K562 (cell line): ENCODE data around the gene NUDT22. TPM values are rescaled to one million over a fixed set of nuclear protein-coding genes. Genes with fewer than 3 reads are reported as not detected.
A peak's percentile ranks its signal among the peaks of the same experiment; 100 is the strongest.

Experiments
- ATAC-seq: fragments of 200-7000 bp; cut with Tn5 transposase; 3 replicates; pipeline ENCODE4 v1.9.1; 2020; ENCODE audit warnings: moderate library complexity
- BruUV-seq: library from RNA; stranded (reverse); fragments of 400-500 nt; replicated peaks from 2 replicates; lab custom pipeline; 2021; lab: Mats Ljungman, UMichigan
- CTCF ChIA-PET: fragments of 300-600 bp; formaldehyde crosslinking; extraction: SDS; loops from one replicate; lab custom pipeline; 2021; ENCODE audit warnings: low intra/inter-chr PET ratio; lab: Yijun Ruan, JAX
- POLR2A ChIA-PET: fragments of 300-600, 350-650 bp; sonication (Branson Sonifier 250); formaldehyde crosslinking; extraction: SDS; loops from one replicate; lab custom pipeline; 2021; ENCODE audit warnings: antibody characterized with exemption, inconsistent platforms; lab: Yijun Ruan, JAX
- DNase-seq, 4 experiments: peaks; one replicate each; pipeline versions ENCODE4 v3.0.0 to v3.0.0-alpha.2; 2011 to 2018; ENCODE audit warnings: low spot score in 3 of 4, mixed read lengths in 3 of 4; ENCODE audit errors: extremely low read depth in 1 of 4
- FAIRE-seq: peaks from 2 replicates; lab custom pipeline; 2011; peaks lifted over from hg19 to GRCh38; lab: Jason Lieb, UNC
- H2AFZ ChIP-seq: 2 replicates; pipeline ENCODE4 v1.6.0; 2011; ENCODE audit warnings: low read depth, low read length, control low read depth, inconsistent platforms
- H3K27ac ChIP-seq: fragments of 200-600 bp; 3 replicates; pipeline ENCODE4 v1.8.0; 2011; ENCODE audit warnings: low read depth, mild to moderate bottlenecking, control low read depth, inconsistent platforms, low read length, moderate library complexity, mixed read lengths; ENCODE audit errors: extremely low read depth
- H3K27me3 ChIP-seq, 2 experiments: fragments of 300-600 bp in 1 of 2; 2 replicates in 1 of 2; 3 replicates in 1 of 2; pipeline versions ENCODE4 v1.6.0 to v1.8.0; 2011; ENCODE audit warnings: inconsistent platforms in 2 of 2, low read length in 2 of 2, mild to moderate bottlenecking in 1 of 2, mixed read lengths in 1 of 2, moderate library complexity in 1 of 2; ENCODE audit not compliant: control insufficient read depth in 2 of 2, insufficient read depth in 2 of 2
- H3K36me3 ChIP-seq: fragments of 300-600 bp; 3 replicates; pipeline ENCODE4 v1.8.0; 2011; ENCODE audit warnings: mild to moderate bottlenecking, low read length, inconsistent platforms; ENCODE audit not compliant: control insufficient read depth, insufficient read depth
- H3K4me1 ChIP-seq, 2 experiments: fragments of 200-600 bp in 1 of 2; replicated peaks in 1 of 2; 2 replicates in 1 of 2; 3 replicates in 1 of 2; pipeline versions ENCODE4 v1.5.1 to v1.8.0; 2011; ENCODE audit warnings: inconsistent platforms in 2 of 2, low read length in 2 of 2, mild to moderate bottlenecking in 1 of 2, mixed read lengths in 1 of 2, moderate library complexity in 1 of 2; ENCODE audit not compliant: control insufficient read depth in 2 of 2, insufficient read depth in 2 of 2
- H3K4me2 ChIP-seq: 2 replicates; pipeline ENCODE4 v1.6.1; 2011; ENCODE audit warnings: low read length, control low read depth, inconsistent platforms, mixed read lengths; ENCODE audit not compliant: insufficient read depth
- H3K4me3 ChIP-seq: fragments of 200-600 bp; sonication (generic), shearing (Covaris generic); 2 replicates; pipeline ENCODE4 v1.5.1; 2016; ENCODE audit warnings: control low read depth, inconsistent platforms
- H3K79me2 ChIP-seq: fragments of 200-600 bp; 3 replicates; pipeline ENCODE4 v1.8.0; 2011; ENCODE audit warnings: low read length, inconsistent platforms; ENCODE audit not compliant: control insufficient read depth, insufficient read depth
- H3K9ac ChIP-seq, 2 experiments: 2 replicates each; pipeline versions ENCODE4 v1.6.0 to v1.6.1; 2011; ENCODE audit warnings: low read depth in 2 of 2, low read length in 2 of 2, control low read depth in 1 of 2, inconsistent platforms in 1 of 2, mild to moderate bottlenecking in 1 of 2, mixed read lengths in 1 of 2; ENCODE audit not compliant: insufficient read depth in 1 of 2
- H3K9me1 ChIP-seq: one replicate; pipeline ENCODE4 v1.6.0; 2011; ENCODE audit warnings: inconsistent platforms, mild to moderate bottlenecking, low read length, moderate library complexity; ENCODE audit not compliant: control insufficient read depth, insufficient read depth
- H3K9me3 ChIP-seq: replicated peaks from 2 replicates; pipeline ENCODE4 v1.5.1; 2011; ENCODE audit warnings: low read depth, low read length, inconsistent platforms; ENCODE audit not compliant: control insufficient read depth, insufficient read depth
- H4K20me1 ChIP-seq: replicated peaks from 2 replicates; pipeline ENCODE4 v1.6.1; 2011; ENCODE audit warnings: low read length, inconsistent platforms, mixed read lengths; ENCODE audit not compliant: control insufficient read depth, insufficient read depth
- E2F3 ChIP-seq: fragments of 250-450 bp; sonication (Bioruptor Pico); IDR thresholded peaks from 2 replicates; pipeline ENCODE4 v1.4.0; 2020; ENCODE audit warnings: mild to moderate bottlenecking
- PHB2 ChIP-seq: fragments of 450-650 bp; IDR thresholded peaks from 2 replicates; pipeline ENCODE4 v1.6.1; 2017; ENCODE audit warnings: low read depth
- POLR2G ChIP-seq: fragments of 200-400 bp; formaldehyde crosslinking; IDR thresholded peaks from 2 replicates; pipeline ENCODE4 v1.6.1; 2017; ENCODE audit warnings: low read depth, mild to moderate bottlenecking, antibody characterized with exemption, low read length, moderate library complexity
- RBFOX2 ChIP-seq: fragments of 200-400 bp; formaldehyde crosslinking; IDR thresholded peaks from 2 replicates; pipeline ENCODE4 v1.6.1; 2017; ENCODE audit warnings: low read depth, mild to moderate bottlenecking, low read length, moderate library complexity
- ZC3H4 ChIP-seq: sonication (generic); formaldehyde crosslinking; IDR thresholded peaks from 2 replicates; pipeline ENCODE4 v1.9.0; 2021; ENCODE audit warnings: missing genetic modification reagents, borderline replicate concordance
- WGBS: fragments of 100-300 bp; shearing (Covaris generic); methylation state at CpG from one replicate; pipeline ENCODE4 v1.1.6; 2016; ENCODE audit warnings: low coverage, mixed read lengths; ENCODE audit not compliant: insufficient coverage; ENCODE audit errors: missing lambda C conversion rate; 5-methylcytosine and 5-hydroxymethylcytosine counted together
- in situ Hi-C: fragments of 300-500 bp; cut with MboI; formaldehyde crosslinking; loops from 4 replicates; pipeline ENCODE4 v1.15.0; 2018; ENCODE audit warnings: inconsistent platforms, mixed read lengths
- intact Hi-C: fragments of 100-400 bp; cut with micrococcal nuclease; formaldehyde crosslinking; loops from 2 replicates; pipeline ENCODE4 v1.14.2; 2022
- polyA plus RNA-seq, 8 experiments: library from polyadenylated mRNA; depleted of rRNA in 4 of 8; stranded (reverse) in 5 of 8; unstranded in 3 of 8; fragments of >200 nt; fragmentation: Nextera tagmentation in 2 of 8; fragmentation: Illumina TruSeq in 1 of 8; extraction: Ambion mirVana in 2 of 8; extraction: Trizol in 1 of 8; gene quantifications; 2 replicates each; pipeline versions ENCODE4 v1.2.1 to v1.2.3, GENCODE V29; 2011 to 2014; ENCODE audit warnings: inconsistent platforms in 1 of 8, missing spikeins in 1 of 8
- total RNA-seq, 7 experiments: library from RNA; depleted of rRNA in 6 of 7; stranded (reverse); fragments of >200 nt in 6 of 7; fragmentation: Illumina TruSeq in 2 of 7; extraction: Trizol in 2 of 7; gene quantifications; 2 replicates each; pipeline versions ENCODE4 v1.2.1 to v1.2.3, GENCODE V29; 2011 to 2021; ENCODE audit warnings: low replicate concordance in 1 of 7
- TF ChIP-seq, protein P1 (sequence below): fragments of 450-650 bp; formaldehyde crosslinking; IDR thresholded peaks from 2 replicates; pipeline ENCODE4 v1.4.0; 2020; ENCODE audit warnings: mild to moderate bottlenecking, moderate library complexity

The NUDT22 gene
- total and polyA plus RNA-seq, 9 of the 15 experiments (the other 6 are each of a cell fraction or from before 2014, with no cell fraction given), result 6.3 to 92.6 (median 37.4) TPM

DNA sequence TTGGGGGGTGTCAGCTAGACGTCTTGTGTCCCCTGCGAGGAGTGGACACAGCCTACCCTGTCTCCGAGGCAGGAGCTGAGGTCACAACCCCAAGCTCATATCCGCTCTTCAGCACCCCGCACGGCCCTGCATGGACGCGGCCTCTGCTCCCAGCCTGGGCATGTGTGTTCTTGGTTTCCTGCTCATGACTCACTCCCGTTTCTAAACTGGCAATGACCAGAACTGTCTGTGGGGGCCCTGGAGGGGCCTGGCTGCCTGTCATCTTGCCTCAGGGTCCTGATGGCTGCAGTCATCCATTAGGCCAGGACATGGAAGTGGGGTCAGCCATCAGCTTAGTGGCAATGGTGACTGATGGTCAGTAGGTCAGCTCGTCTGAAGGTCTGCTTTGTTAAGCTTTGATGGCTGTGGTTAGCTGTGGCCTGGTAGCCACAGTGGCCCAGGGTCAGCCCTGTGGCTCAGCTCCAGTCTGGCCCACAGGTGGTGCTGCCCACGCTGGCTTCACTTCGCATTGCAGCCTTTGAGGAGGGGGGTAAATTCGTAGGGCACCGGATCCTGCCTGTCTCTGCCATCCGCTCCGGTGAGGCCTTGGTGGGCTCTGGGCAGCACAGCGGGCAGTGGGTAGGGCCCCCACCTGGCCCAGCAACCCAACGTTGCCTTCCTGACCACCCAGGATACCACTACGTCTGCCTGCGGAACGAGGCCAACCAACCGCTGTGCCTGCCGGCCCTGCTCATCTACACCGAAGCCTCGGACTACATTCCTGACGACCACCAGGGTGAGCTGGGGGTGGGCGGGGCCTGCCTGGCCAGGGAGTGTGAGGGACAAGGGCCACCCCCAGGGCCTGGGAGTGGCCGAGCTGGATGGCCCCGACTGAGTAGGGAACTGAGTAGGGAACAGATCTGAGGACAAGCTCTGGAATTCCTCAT is 37.2 kb downstream of the NUDT22 start:
- Histone ChIP-seq H3K4me1 (peaks cover 8 to 51% of the 10 kb centered on the region in 2 experiments), H3K36me3 (peaks cover 89% of the 10 kb centered on the region), H3K9me3 (no peaks in the 10 kb centered on the region), H3K9ac (peak overlapping the region in 1 of 2 experiments; percentile 67; a peak in 2 of 4 replicates), H3K27ac (no peak overlapping the region), H2AFZ (no peak overlapping the region), H4K20me1 (0 out of 2 replicates have a peak, but pooled peaks cover 4% of the 10 kb centered on the region), H3K9me1 (peaks cover 1% of the 10 kb centered on the region), H3K4me2 (no peak overlapping the region), H3K27me3 (no peaks in the 10 kb centered on the region), H3K4me3 (no peak overlapping the region), H3K79me2 (peaks cover 4% of the 10 kb centered on the region; the same call in 1 of the 3 replicates)
- no TSS peak for BruUV-seq
- 86% methylated on average over 27 of the region's 29 CpGs for WGBS
- ChIA-PET CTCF (no interaction called here), POLR2A (interaction anchor here (0.6 to 2.4 kb wide), 6 partner anchors 7 to 66 kb away, joined by 3 to 7 read pairs (median 4); partner anchors contain the start of genes PLCB3 and PPP1R14B)
- intact Hi-C loops (no loop called here), in situ Hi-C loops (no loop called here)
- FAIRE-seq (no peak), ATAC-seq (no peak), DNase-seq (no peak)
- no peak for TF ChIP-seq E2F3
- TF ChIP-seq ZC3H4 (CRISPR knock-in tag), result no peak
- no peak for TF ChIP-seq PHB2
- TF ChIP-seq POLR2G, result peak; percentile 52; the same call in 1 of the 2 replicates
- TF ChIP-seq, protein P1, sequence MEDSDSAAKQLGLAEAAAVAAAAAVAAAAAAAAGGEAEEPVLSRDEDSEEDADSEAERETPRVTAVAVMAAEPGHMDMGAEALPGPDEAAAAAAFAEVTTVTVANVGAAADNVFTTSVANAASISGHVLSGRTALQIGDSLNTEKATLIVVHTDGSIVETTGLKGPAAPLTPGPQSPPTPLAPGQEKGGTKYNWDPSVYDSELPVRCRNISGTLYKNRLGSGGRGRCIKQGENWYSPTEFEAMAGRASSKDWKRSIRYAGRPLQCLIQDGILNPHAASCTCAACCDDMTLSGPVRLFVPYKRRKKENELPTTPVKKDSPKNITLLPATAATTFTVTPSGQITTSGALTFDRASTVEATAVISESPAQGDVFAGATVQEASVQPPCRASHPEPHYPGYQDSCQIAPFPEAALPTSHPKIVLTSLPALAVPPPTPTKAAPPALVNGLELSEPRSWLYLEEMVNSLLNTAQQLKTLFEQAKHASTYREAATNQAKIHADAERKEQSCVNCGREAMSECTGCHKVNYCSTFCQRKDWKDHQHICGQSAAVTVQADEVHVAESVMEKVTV (CRISPR knock-in tag), result no peak
- peak; percentile 53 for TF ChIP-seq RBFOX2
